Measurements from ENCODE around the gene NDUFAB1.
"Not testable (repeated sequence)": the region's sequence is repeated elsewhere in the genome, so short reads cannot be mapped to it uniquely, and the experiment has no call there.

The NDUFAB1 gene

DNA sequence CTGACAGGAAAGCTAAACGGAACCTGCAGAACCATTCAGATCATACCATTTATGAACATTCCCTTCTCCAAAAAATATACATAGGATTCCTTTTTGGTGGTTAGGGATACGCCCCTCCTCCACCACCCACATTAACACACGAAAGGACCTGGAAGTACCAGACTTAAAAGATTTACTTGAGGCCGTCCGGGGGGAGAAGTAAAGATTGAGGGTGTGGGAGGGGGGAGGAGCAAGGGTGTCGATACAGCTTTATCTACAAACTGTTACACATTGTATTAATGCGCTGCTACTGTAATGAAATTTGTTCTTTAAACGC lies 44.5 kb upstream of the NDUFAB1 start:
- Histone ChIP-seq H2BK15ac (ENCODE audit: low read depth, poor library complexity, severe bottlenecking) (no peak overlapping the region), H3K14ac (ENCODE audit: low read length in 2 of 2) (peak overlapping the region in 1 of 2 experiments; percentile 11), H3K4me1 (ENCODE audit: control insufficient read depth, insufficient read depth, low read depth, low read length) (peaks cover 14% of the 10 kb centered on the region), H3K4ac (ENCODE audit: low read depth in 1 of 2, low read length in 2 of 2) (peak overlapping the region; percentile 79 to 97), H3K36me3 (ENCODE audit: control insufficient read depth in 1 of 2, insufficient read depth in 2 of 2, low read depth in 1 of 2, low read length in 2 of 2) (peaks cover 20 to 48% of the 10 kb centered on the region in 2 experiments), H4K91ac (ENCODE audit: low read length) (peak overlapping the region; percentile 52), H3K4me2 (ENCODE audit: low read length, poor library complexity, severe bottlenecking) (peak overlapping the region; percentile 80), H2BK120ac (ENCODE audit: low read depth, low read length) (no peak overlapping the region), H2BK12ac (ENCODE audit: low read length in 2 of 2) (no peak overlapping the region), H3K4me3 (ENCODE audit: insufficient read depth in 1 of 2, low read depth in 1 of 2, low read length in 2 of 2) (peak overlapping the region; percentile 79 to 96), H2BK5ac (ENCODE audit: low read depth, low read length, poor library complexity, severe bottlenecking) (no peak overlapping the region), H3K9ac (ENCODE audit: low read length) (peak overlapping the region; percentile 97), H2AK5ac (ENCODE audit: low read length, severe bottlenecking) (no peak overlapping the region), H2AFZ (ENCODE audit: low read depth, low read length) (peak overlapping the region; percentile 43), H3K18ac (ENCODE audit: low read depth in 1 of 2, low read length in 2 of 2) (peak overlapping the region; percentile 58 to 93), H4K8ac (ENCODE audit: low read length) (peak overlapping the region; percentile 52), H3K27ac (ENCODE audit: low read length, poor library complexity, severe bottlenecking) (peak overlapping the region; percentile 31), H3K27me3 (ENCODE audit: control insufficient read depth in 1 of 2, insufficient read depth in 1 of 2, low read length in 2 of 2) (no peaks in the 10 kb centered on the region), H3K79me1 (replicated peaks; ENCODE audit: low read length, poor library complexity, severe bottlenecking) (peaks cover 17% of the 10 kb centered on the region), H3K23ac (ENCODE audit: low read length in 2 of 2) (no peak overlapping the region), H3K9me3 (ENCODE audit: control insufficient read depth, low read length) (no peaks in the 10 kb centered on the region)
- 17% methylated on average over 1 of the region's 8 CpGs for WGBS
- DNase-seq: no peak

- Histone ChIP-seq H3K4me3 (ENCODE audit: insufficient read depth in 1 of 2, low read depth in 1 of 2, low read length in 2 of 2) (no peak overlapping the region), H3K23ac (ENCODE audit: low read length in 2 of 2) (no peak overlapping the region), H4K8ac (ENCODE audit: low read length) (no peak overlapping the region), H3K9ac (ENCODE audit: low read length) (no peak overlapping the region), H2BK15ac (ENCODE audit: low read depth, poor library complexity, severe bottlenecking) (no peak overlapping the region), H3K79me1 (replicated peaks; ENCODE audit: low read length, poor library complexity, severe bottlenecking) (peaks cover 23% of the 10 kb centered on the region), H2BK5ac (ENCODE audit: low read depth, low read length, poor library complexity, severe bottlenecking) (no peak overlapping the region), H3K27ac (ENCODE audit: low read length, poor library complexity, severe bottlenecking) (no peak overlapping the region), H3K4me2 (ENCODE audit: low read length, poor library complexity, severe bottlenecking) (no peak overlapping the region), H2AK5ac (ENCODE audit: low read length, severe bottlenecking) (no peak overlapping the region), H2AFZ (ENCODE audit: low read depth, low read length) (no peak overlapping the region), H3K4ac (ENCODE audit: low read depth in 1 of 2, low read length in 2 of 2) (no peak overlapping the region), H2BK120ac (ENCODE audit: low read depth, low read length) (no peak overlapping the region), H4K91ac (ENCODE audit: low read length) (no peak overlapping the region), H3K4me1 (ENCODE audit: control insufficient read depth, insufficient read depth, low read depth, low read length) (peaks cover 9% of the 10 kb centered on the region), H3K9me3 (ENCODE audit: control insufficient read depth, low read length) (no peaks in the 10 kb centered on the region), H3K14ac (ENCODE audit: low read length in 2 of 2) (no peak overlapping the region), H3K27me3 (ENCODE audit: control insufficient read depth in 1 of 2, insufficient read depth in 1 of 2, low read length in 2 of 2) (no peaks in the 10 kb centered on the region), H2BK12ac (ENCODE audit: low read length in 2 of 2) (no peak overlapping the region), H3K18ac (ENCODE audit: low read depth in 1 of 2, low read length in 2 of 2) (no peak overlapping the region), H3K36me3 (ENCODE audit: control insufficient read depth in 1 of 2, insufficient read depth in 2 of 2, low read depth in 1 of 2, low read length in 2 of 2) (peaks cover 15 to 66% of the 10 kb centered on the region in 2 experiments)
- DNase-seq: peak; percentile 15
Measured at GRCh38 chr16:23635958-23636357, 39.8 kb upstream of the NDUFAB1 start.

GRCh38 chr16:23634461-23635036 lies 38.4 kb upstream of the NDUFAB1 start:
- Histone ChIP-seq H2AFZ (ENCODE audit: low read depth, low read length) (no peak overlapping the region), H2BK5ac (ENCODE audit: low read depth, low read length, poor library complexity, severe bottlenecking) (no peak overlapping the region), H2BK12ac (ENCODE audit: low read length in 2 of 2) (no peak overlapping the region), H2AK5ac (ENCODE audit: low read length, severe bottlenecking) (no peak overlapping the region), H4K8ac (ENCODE audit: low read length) (no peak overlapping the region), H3K4ac (ENCODE audit: low read depth in 1 of 2, low read length in 2 of 2) (no peak overlapping the region), H3K4me1 (ENCODE audit: control insufficient read depth, insufficient read depth, low read depth, low read length) (peaks cover 2% of the 10 kb centered on the region), H3K4me3 (ENCODE audit: insufficient read depth in 1 of 2, low read depth in 1 of 2, low read length in 2 of 2) (no peak overlapping the region), H3K79me1 (replicated peaks; ENCODE audit: low read length, poor library complexity, severe bottlenecking) (peaks cover 22% of the 10 kb centered on the region), H3K27ac (ENCODE audit: low read length, poor library complexity, severe bottlenecking) (no peak overlapping the region), H2BK15ac (ENCODE audit: low read depth, poor library complexity, severe bottlenecking) (no peak overlapping the region), H3K23ac (ENCODE audit: low read length in 2 of 2) (no peak overlapping the region), H3K14ac (ENCODE audit: low read length in 2 of 2) (no peak overlapping the region), H4K91ac (ENCODE audit: low read length) (no peak overlapping the region), H3K9me3 (ENCODE audit: control insufficient read depth, low read length) (no peaks in the 10 kb centered on the region), H3K27me3 (ENCODE audit: control insufficient read depth in 1 of 2, insufficient read depth in 1 of 2, low read length in 2 of 2) (no peaks in the 10 kb centered on the region), H3K18ac (ENCODE audit: low read depth in 1 of 2, low read length in 2 of 2) (no peak overlapping the region), H2BK120ac (ENCODE audit: low read depth, low read length) (no peak overlapping the region), H3K4me2 (ENCODE audit: low read length, poor library complexity, severe bottlenecking) (no peak overlapping the region), H3K36me3 (ENCODE audit: control insufficient read depth in 1 of 2, insufficient read depth in 2 of 2, low read depth in 1 of 2, low read length in 2 of 2) (peaks cover 18 to 78% of the 10 kb centered on the region in 2 experiments), H3K9ac (ENCODE audit: low read length) (no peak overlapping the region)
- 95% methylated on average over 3 of the region's 4 CpGs for WGBS
- no peak for DNase-seq

GRCh38 chr16:23631874-23632273 lies 35.8 kb upstream of the NDUFAB1 start:
- WGBS: 100% methylated on average over 1 of the region's 3 CpGs
- not testable (repeated sequence) for H3K4me3 ChIP-seq (ENCODE audit: insufficient read depth in 1 of 2, low read depth in 1 of 2, low read length in 2 of 2); H3K14ac ChIP-seq (ENCODE audit: low read length in 2 of 2); H3K27ac ChIP-seq (ENCODE audit: low read length, poor library complexity, severe bottlenecking); H2BK12ac ChIP-seq (ENCODE audit: low read length in 2 of 2); H3K18ac ChIP-seq (ENCODE audit: low read depth in 1 of 2, low read length in 2 of 2); H4K8ac ChIP-seq (ENCODE audit: low read length); H3K27me3 ChIP-seq (ENCODE audit: control insufficient read depth in 1 of 2, insufficient read depth in 1 of 2, low read length in 2 of 2); H2BK15ac ChIP-seq (ENCODE audit: low read depth, poor library complexity, severe bottlenecking); H3K23ac ChIP-seq (ENCODE audit: low read length in 2 of 2); DNase-seq; H3K9me3 ChIP-seq (ENCODE audit: control insufficient read depth, low read length); H3K4me1 ChIP-seq (ENCODE audit: control insufficient read depth, insufficient read depth, low read depth, low read length); H2BK5ac ChIP-seq (ENCODE audit: low read depth, low read length, poor library complexity, severe bottlenecking); H4K91ac ChIP-seq (ENCODE audit: low read length); H3K4me2 ChIP-seq (ENCODE audit: low read length, poor library complexity, severe bottlenecking); H3K4ac ChIP-seq (ENCODE audit: low read depth in 1 of 2, low read length in 2 of 2); H2AK5ac ChIP-seq (ENCODE audit: low read length, severe bottlenecking); H2AFZ ChIP-seq (ENCODE audit: low read depth, low read length); H3K9ac ChIP-seq (ENCODE audit: low read length); H2BK120ac ChIP-seq (ENCODE audit: low read depth, low read length)
- H3K79me1 ChIP-seq (replicated peaks; ENCODE audit: low read length, poor library complexity, severe bottlenecking): peaks cover 22% of the 10 kb centered on the region
- H3K36me3 ChIP-seq (ENCODE audit: control insufficient read depth in 1 of 2, insufficient read depth in 2 of 2, low read depth in 1 of 2, low read length in 2 of 2): peaks cover 23 to 81% of the 10 kb centered on the region in 2 experiments

All from mesenchymal stem cell (in vitro differentiated cells and primary cell).